Osteocyte (in vitro differentiated cells): ENCODE results near the gene PRDM16. TPM values are rescaled to one million over a fixed set of nuclear protein-coding genes. Genes with fewer than 3 reads are reported as not detected.

Experiments
- DNase-seq: peaks from one replicate; pipeline ENCODE4 v3.0.0; 2021; ENCODE audit warnings: mixed read lengths; ENCODE audit not compliant: unreplicated experiment; ENCODE audit errors: extremely low spot score
- H3K27ac Mint-ChIP-seq: one replicate; pipeline ENCODE4 v1.8.0; 2021; ENCODE audit warnings: mild to moderate bottlenecking, mixed read lengths; ENCODE audit not compliant: unreplicated experiment
- H3K27me3 Mint-ChIP-seq: one replicate; pipeline ENCODE4 v1.8.0; 2021; ENCODE audit warnings: mixed read lengths; ENCODE audit not compliant: unreplicated experiment
- H3K36me3 Mint-ChIP-seq: one replicate; pipeline ENCODE4 v1.8.0; 2021; ENCODE audit warnings: mixed read lengths; ENCODE audit not compliant: unreplicated experiment
- H3K4me1 Mint-ChIP-seq: one replicate; pipeline ENCODE4 v1.8.0; 2021; ENCODE audit warnings: mixed read lengths; ENCODE audit not compliant: unreplicated experiment
- H3K4me3 Mint-ChIP-seq: one replicate; pipeline ENCODE4 v1.8.0; 2021; ENCODE audit warnings: mild to moderate bottlenecking, moderate library complexity, mixed read lengths; ENCODE audit not compliant: unreplicated experiment
- H3K9me3 Mint-ChIP-seq: one replicate; pipeline ENCODE4 v1.8.0; 2021; ENCODE audit warnings: mixed read lengths; ENCODE audit not compliant: unreplicated experiment
- CTCF ChIP-seq: fragments of 200-600 bp; sonication (generic); IDR thresholded peaks from 2 replicates; pipeline ENCODE4 v1.5.0; 2021; ENCODE audit warnings: antibody characterized with exemption, mild to moderate bottlenecking, moderate library complexity
- total RNA-seq: library from RNA; stranded (reverse); gene quantifications from 2 replicates; pipeline ENCODE4 v1.2.1, GENCODE V29; 2021

Gene PRDM16
- total RNA-seq, 1 donor from 2014 or later: 7.1 TPM

- TF ChIP-seq CTCF: no peak
- H3K4me3 Mint-ChIP-seq: no peak overlapping the region
- peaks cover 3% of the 10 kb centered on the region for H3K4me1 Mint-ChIP-seq
Observed at GRCh38 chr1:3140437-3140836, 71.4 kb downstream of the PRDM16 start.

GRCh38 chr1:3141129-3141528, 72.1 kb downstream of the PRDM16 start:
- peaks cover 3% of the 10 kb centered on the region for H3K4me1 Mint-ChIP-seq
- H3K9me3 Mint-ChIP-seq: no peaks in the 10 kb centered on the region
- no peak overlapping the region for H3K4me3 Mint-ChIP-seq
- H3K36me3 Mint-ChIP-seq: no peaks in the 10 kb centered on the region
- no peak for DNase-seq
- TF ChIP-seq CTCF: no peak
- no peak overlapping the region for H3K27ac Mint-ChIP-seq
- peaks cover 4% of the 10 kb centered on the region for H3K27me3 Mint-ChIP-seq

More at GRCh38 chr1:3140437-3140836, 71.4 kb downstream of the PRDM16 start:
- H3K27me3 Mint-ChIP-seq: peaks cover 4% of the 10 kb centered on the region
- no peak overlapping the region for H3K27ac Mint-ChIP-seq
- no peaks in the 10 kb centered on the region for H3K9me3 Mint-ChIP-seq
- DNase-seq: no peak
- no peaks in the 10 kb centered on the region for H3K36me3 Mint-ChIP-seq

GRCh38 chr1:3141836-3142235, 72.8 kb downstream of the PRDM16 start:
- Mint-ChIP-seq H3K27ac (no peak overlapping the region), H3K27me3 (peaks cover 4% of the 10 kb centered on the region), H3K4me3 (no peak overlapping the region), H3K9me3 (no peaks in the 10 kb centered on the region), H3K4me1 (peaks cover 3% of the 10 kb centered on the region), H3K36me3 (no peaks in the 10 kb centered on the region)
- no peak for DNase-seq
- no peak for TF ChIP-seq CTCF

GRCh38 chr1:3142236-3142635, 73.2 kb downstream of the PRDM16 start:
- H3K36me3 Mint-ChIP-seq: no peaks in the 10 kb centered on the region
- H3K4me3 Mint-ChIP-seq: no peak overlapping the region
- H3K9me3 Mint-ChIP-seq: no peaks in the 10 kb centered on the region
- no peak for TF ChIP-seq CTCF
- peaks cover 4% of the 10 kb centered on the region for H3K27me3 Mint-ChIP-seq
- H3K27ac Mint-ChIP-seq: no peak overlapping the region
- peaks cover 3% of the 10 kb centered on the region for H3K4me1 Mint-ChIP-seq
- DNase-seq: no peak

- H3K4me1 Mint-ChIP-seq: peaks cover 3% of the 10 kb centered on the region
- H3K36me3 Mint-ChIP-seq: no peaks in the 10 kb centered on the region
- H3K9me3 Mint-ChIP-seq: no peaks in the 10 kb centered on the region
- H3K27me3 Mint-ChIP-seq: peaks cover 4% of the 10 kb centered on the region
- TF ChIP-seq CTCF: no peak
- no peak overlapping the region for H3K27ac Mint-ChIP-seq
- DNase-seq: no peak
- H3K4me3 Mint-ChIP-seq: no peak overlapping the region
Observed at GRCh38 chr1:3142751-3143150, 73.7 kb downstream of the PRDM16 start.
